ENCODE data around the gene PAAF1. TPM values are rescaled to one million over a fixed set of nuclear protein-coding genes. Genes with fewer than 3 reads are reported as not detected.
A peak's percentile ranks its signal among the peaks of the same experiment; 100 is the strongest.

The PAAF1 gene
- total and polyA plus RNA-seq, 11 donors, result 3.9 to 18.4 (median 11.4) TPM

GRCh38 chr11:73870261-73870660 lies 6.5 kb upstream of the PAAF1 start:
- Histone ChIP-seq H3K27me3 (no peaks in the 10 kb centered on the region), H3K4me3 (no peak overlapping the region), H3K9me3 (no peaks in the 10 kb centered on the region), H3K4me1 (peaks cover 0 to 11% (median 4%) of the 10 kb centered on the region in 12 donors), H3K36me3 (peaks cover 0 to 64% (median 39%) of the 10 kb centered on the region in 9 donors), H3K27ac (no peak overlapping the region)
- intact Hi-C loops (cut with DNase I), result loop anchor here in 1 of 10 donors (10.0 kb wide), 1 partner anchor 85 kb away; the partner anchor contains the start of gene MRPL48
- TF ChIP-seq POLR2A (IDR thresholded peaks at IDR 0.05) (no peak), CTCF (IDR thresholded peaks at IDR 0.05) (no peak)
- WGBS, 4 donors, result 87 to 95% (median 87%) methylated on average over 3 of the region's 3 CpGs
- ATAC-seq (no peak), DNase-seq (no peak)

GRCh38 chr11:73872749-73873357 lies 3.9 kb upstream of the PAAF1 start:
- ATAC-seq (no peak), DNase-seq (no peak)
- H3K4me3 ChIP-seq, result no peak overlapping the region
- peaks cover 0 to 25% (median 18%) of the 10 kb centered on the region in 12 donors for H3K4me1 ChIP-seq
- TF ChIP-seq CTCF (IDR thresholded peaks at IDR 0.05), result no peak
- TF ChIP-seq POLR2A (IDR thresholded peaks at IDR 0.05), result no peak
- no peaks in the 10 kb centered on the region for H3K27me3 ChIP-seq
- H3K9me3 ChIP-seq, result no peaks in the 10 kb centered on the region
- intact Hi-C loops (cut with DNase I), result loop anchor here in 1 of 10 donors (10.0 kb wide), 1 partner anchor 88 kb away; the partner anchor contains the start of gene MRPL48
- 93 to 95% (median 94%) methylated on average over 9 of the region's 9 CpGs for WGBS, 4 donors
- peaks cover 0 to 59% (median 39%) of the 10 kb centered on the region in 9 donors for H3K36me3 ChIP-seq
- H3K27ac ChIP-seq, result no peak overlapping the region

GRCh38 chr11:73875380-73875779 lies 1.4 kb upstream of the PAAF1 start:
- no peak for ATAC-seq
- Histone ChIP-seq H3K4me1 (peaks cover 0 to 29% (median 19%) of the 10 kb centered on the region in 12 donors), H3K27ac (peak overlapping the region in 3 of 12 donors; percentile 81 to 91 (median 83)), H3K36me3 (peaks cover 0 to 49% (median 34%) of the 10 kb centered on the region in 9 donors), H3K27me3 (no peaks in the 10 kb centered on the region), H3K9me3 (no peaks in the 10 kb centered on the region), H3K4me3 (peak overlapping the region in 8 of 12 donors; percentile 80 to 100 (median 94))
- TF ChIP-seq POLR2A (IDR thresholded peaks at IDR 0.05), result no peak
- TF ChIP-seq CTCF (IDR thresholded peaks at IDR 0.05), result no peak
- DNase-seq, result no peak
- intact Hi-C loops (cut with DNase I), result loop anchor here in 3 of 10 donors (5.0 to 10.0 kb wide), 2 partner anchors 88 to 91 kb away; partner anchors contain the start of gene MRPL48 (in 3 of the 3)
- WGBS, 4 donors, result 89 to 93% (median 90%) methylated on average over 1 of the region's 1 CpG

GRCh38 chr11:73875840-73876239 lies 959 bp upstream of the PAAF1 start:
- TF ChIP-seq CTCF (IDR thresholded peaks at IDR 0.05), result no peak
- no peak for TF ChIP-seq POLR2A (IDR thresholded peaks at IDR 0.05)
- Histone ChIP-seq H3K36me3 (peaks cover 0 to 45% (median 33%) of the 10 kb centered on the region in 9 donors), H3K9me3 (no peaks in the 10 kb centered on the region), H3K4me1 (peaks cover 0 to 29% (median 19%) of the 10 kb centered on the region in 12 donors), H3K27ac (peak overlapping the region in 11 of 12 donors; percentile 3 to 92 (median 84)), H3K27me3 (no peaks in the 10 kb centered on the region), H3K4me3 (peak overlapping the region; percentile 60 to 100 (median 88))
- intact Hi-C loops (cut with DNase I), result loop anchor here in 3 of 10 donors (5.0 to 10.0 kb wide), 2 partner anchors 89 to 91 kb away; partner anchors contain the start of gene MRPL48 (in 3 of the 3)
- ATAC-seq (no peak), DNase-seq (no peak)
- WGBS, 4 donors, result 43 to 47% (median 44%) methylated on average over 8 of the region's 8 CpGs
